Activated T-helper 17 cell treated with anti-CD3 and anti-CD28 coated beads, Interleukin-2, amount 50 U/mL, for 72 hours (primary cell): ENCODE data around the gene KLF11. TPM values are rescaled to one million over a fixed set of nuclear protein-coding genes. Genes with fewer than 3 reads are reported as not detected.

Experiments
- ATAC-seq: fragments of 150-1000 bp; cut with Tn5 transposase; replicated peaks from 2 replicates; pipeline ENCODE4 v1.10.0; 2021; ENCODE audit warnings: mild to moderate bottlenecking, moderate library complexity
- H3K27ac Mint-ChIP-seq: one replicate; pipeline ENCODE4 v1.8.0; 2022; ENCODE audit warnings: mixed read lengths
- H3K27me3 Mint-ChIP-seq: one replicate; pipeline ENCODE4 v1.8.0; 2022; ENCODE audit warnings: mixed read lengths
- H3K36me3 Mint-ChIP-seq: one replicate; pipeline ENCODE4 v1.8.0; 2022; ENCODE audit warnings: low read depth, mild to moderate bottlenecking, mixed read lengths
- H3K4me1 Mint-ChIP-seq: one replicate; pipeline ENCODE4 v1.8.0; 2022; ENCODE audit warnings: mixed read lengths
- H3K4me3 Mint-ChIP-seq: one replicate; pipeline ENCODE4 v1.8.0; 2022; ENCODE audit warnings: mild to moderate bottlenecking, mixed read lengths
- H3K9me3 Mint-ChIP-seq: one replicate; pipeline ENCODE4 v1.8.0; 2022; ENCODE audit warnings: mixed read lengths
- total RNA-seq, 2 donors: library from RNA; stranded (reverse); gene quantifications; one replicate each; pipeline ENCODE4 v1.2.3, GENCODE V29; 2022

The KLF11 gene
- total RNA-seq, 2 donors from 2014 or later = 5.6 to 7.9 TPM

DNA sequence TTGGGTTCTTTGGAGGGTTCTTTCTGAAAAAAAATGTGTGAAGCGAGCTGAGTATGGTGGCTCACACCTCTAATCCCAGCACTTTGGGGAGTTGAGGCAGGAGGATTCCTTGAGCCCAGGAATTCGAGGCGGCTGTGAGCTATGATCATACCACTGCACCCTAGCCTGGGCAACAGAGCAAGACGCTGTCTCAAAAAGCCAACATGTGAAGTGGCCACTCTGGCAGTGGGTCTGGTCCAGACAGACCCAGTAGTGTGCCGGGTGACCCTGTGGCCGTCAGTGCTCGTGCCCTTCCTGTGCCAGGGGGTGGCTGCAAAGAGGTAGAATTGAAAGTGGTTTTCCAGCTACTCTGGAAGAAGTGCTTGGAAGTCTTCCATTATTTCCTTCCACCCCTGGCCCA lies 11.6 kb downstream of the KLF11 start:
- H3K27ac Mint-ChIP-seq = no peak overlapping the region
- no peak for ATAC-seq

DNA sequence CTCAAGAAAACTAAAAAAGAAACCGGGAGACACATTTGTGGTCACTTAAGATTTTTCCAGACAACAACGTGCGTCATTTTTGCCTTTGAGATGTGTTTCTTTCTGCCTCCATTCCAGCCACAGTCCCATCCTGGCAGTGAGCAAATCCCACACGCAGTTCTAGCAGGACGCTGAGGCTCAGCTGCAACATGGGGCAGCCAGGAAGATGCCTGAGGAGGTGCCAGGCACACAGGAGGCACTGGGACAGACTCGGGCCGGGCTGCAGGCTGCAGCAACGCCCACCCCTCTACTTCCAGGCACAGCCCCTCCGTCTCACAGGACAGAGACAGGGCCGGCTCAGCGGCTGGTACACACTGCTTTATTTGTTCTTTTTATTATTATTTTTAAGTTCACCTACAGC lies 13.1 kb downstream of the KLF11 start:
- H3K9me3 Mint-ChIP-seq = no peaks in the 10 kb centered on the region
- H3K4me1 Mint-ChIP-seq = no peaks in the 10 kb centered on the region
- H3K27ac Mint-ChIP-seq = no peak overlapping the region
- peaks cover 33% of the 10 kb centered on the region for H3K36me3 Mint-ChIP-seq
- no peak overlapping the region for H3K4me3 Mint-ChIP-seq
- ATAC-seq = no peak
- H3K27me3 Mint-ChIP-seq = no peaks in the 10 kb centered on the region

More for the DNA sequence above, 11.6 kb downstream of the KLF11 start:
- Mint-ChIP-seq H3K36me3 (peaks cover 44% of the 10 kb centered on the region), H3K4me1 (no peaks in the 10 kb centered on the region), H3K27me3 (no peaks in the 10 kb centered on the region), H3K9me3 (no peaks in the 10 kb centered on the region), H3K4me3 (no peak overlapping the region)

DNA sequence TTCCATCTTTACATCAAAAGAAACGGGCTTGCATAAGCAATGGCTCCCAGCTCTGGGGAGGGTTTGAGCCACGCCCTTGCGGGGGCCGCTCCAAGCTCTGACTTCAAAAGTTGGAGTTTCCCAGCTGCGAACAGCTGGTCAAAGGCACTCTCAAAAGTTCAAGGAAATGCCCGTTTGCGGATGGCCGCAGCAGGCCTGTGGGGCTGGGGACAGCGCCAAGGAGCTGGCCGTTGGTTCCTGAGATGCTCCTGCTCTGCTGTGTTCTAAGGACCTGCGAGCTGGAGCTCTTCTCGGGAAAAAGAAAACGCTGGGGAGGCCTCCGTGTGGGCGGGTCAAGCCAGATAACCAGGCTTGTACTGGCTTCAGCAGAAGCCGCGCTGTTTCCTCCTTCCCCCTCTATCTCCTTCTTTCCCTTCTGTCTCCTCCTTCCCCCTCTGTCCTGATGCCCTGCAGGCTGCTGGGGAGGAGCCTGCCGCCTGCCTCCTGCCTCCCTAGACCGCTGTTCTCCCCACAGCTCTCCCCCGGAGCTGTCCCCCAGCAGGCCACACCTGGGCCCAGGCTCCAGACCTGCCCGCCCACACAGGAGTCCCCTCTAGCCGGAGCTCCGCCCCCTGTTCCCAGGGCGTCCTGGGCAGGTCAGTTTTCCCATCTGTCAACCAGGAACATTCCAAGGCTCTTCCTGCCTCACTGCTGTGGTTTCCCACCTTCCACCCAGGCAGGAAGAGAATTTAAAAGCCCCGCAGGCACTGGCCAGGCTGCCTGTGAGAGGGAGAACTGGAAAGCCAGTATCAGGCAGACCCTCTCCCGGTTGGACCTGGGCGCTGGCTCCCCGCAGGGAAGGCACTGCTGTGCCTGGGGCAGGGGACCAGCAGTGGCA lies 14.1 kb downstream of the KLF11 start:
- H3K4me1 Mint-ChIP-seq = no peaks in the 10 kb centered on the region
- peak overlapping the region; percentile 46 for H3K4me3 Mint-ChIP-seq
- peaks cover 26% of the 10 kb centered on the region for H3K36me3 Mint-ChIP-seq
- no peak overlapping the region for H3K27ac Mint-ChIP-seq
- H3K9me3 Mint-ChIP-seq = no peaks in the 10 kb centered on the region
- no peaks in the 10 kb centered on the region for H3K27me3 Mint-ChIP-seq
- peak; percentile 78 for ATAC-seq

DNA sequence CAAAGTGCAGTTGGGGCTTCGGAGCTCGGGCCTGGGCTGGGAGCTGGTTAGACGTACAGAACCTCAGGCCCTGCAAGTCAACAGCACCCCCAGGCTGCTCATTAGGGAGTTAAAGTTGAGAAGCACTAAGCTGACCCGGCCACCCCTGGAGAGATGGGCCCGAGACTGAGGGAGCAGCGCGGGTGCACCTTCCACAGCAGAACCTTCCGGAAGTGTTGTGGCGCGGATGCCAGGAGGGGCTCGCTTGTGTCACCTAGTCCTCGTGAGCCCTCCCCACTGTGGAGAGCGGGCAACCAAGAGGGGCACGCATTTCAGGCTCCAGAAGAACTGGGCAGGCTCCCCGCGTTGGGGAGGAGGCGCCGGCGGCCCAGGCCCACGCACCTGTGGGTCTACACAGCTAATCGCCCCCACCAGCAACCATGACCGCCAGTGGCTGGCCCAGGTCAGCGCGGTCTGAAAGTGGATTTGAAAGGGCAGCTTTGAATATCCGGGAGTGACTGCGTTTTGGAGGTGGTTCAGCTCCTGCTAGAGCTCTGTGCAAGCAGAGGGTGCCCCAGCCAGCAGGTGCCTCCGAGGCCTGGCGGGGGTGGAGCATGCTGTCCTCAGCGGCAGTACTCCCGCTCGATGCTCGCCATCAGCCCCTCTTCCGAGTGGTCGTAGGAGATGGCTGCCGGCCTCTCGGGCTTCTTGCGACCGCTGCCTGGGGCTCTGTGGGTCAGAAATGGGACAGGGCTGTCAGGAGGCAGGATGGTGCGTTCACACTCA lies 15.1 kb downstream of the KLF11 start:
- Mint-ChIP-seq H3K36me3 (peaks cover 16% of the 10 kb centered on the region), H3K4me3 (no peak overlapping the region), H3K4me1 (no peaks in the 10 kb centered on the region), H3K27me3 (no peaks in the 10 kb centered on the region), H3K9me3 (no peaks in the 10 kb centered on the region), H3K27ac (no peak overlapping the region)
- ATAC-seq = no peak

DNA sequence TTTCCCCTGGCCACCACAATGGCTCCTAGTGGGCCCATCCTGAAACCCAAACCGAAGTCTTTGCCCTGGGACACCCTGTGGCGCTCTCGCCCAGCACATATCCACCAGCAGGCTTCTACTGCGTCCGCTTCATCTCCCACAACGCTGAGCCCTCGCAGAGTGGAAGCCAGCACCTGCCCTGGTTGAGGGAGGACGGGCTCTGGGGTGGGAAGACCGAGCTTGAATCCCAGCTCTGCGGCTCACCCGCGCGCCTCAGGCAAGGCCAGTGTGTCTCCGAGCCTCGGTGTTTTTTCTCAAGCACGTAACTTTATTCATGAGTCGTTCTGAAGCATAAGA lies 15.6 kb downstream of the KLF11 start:
- ATAC-seq = no peak

DNA sequence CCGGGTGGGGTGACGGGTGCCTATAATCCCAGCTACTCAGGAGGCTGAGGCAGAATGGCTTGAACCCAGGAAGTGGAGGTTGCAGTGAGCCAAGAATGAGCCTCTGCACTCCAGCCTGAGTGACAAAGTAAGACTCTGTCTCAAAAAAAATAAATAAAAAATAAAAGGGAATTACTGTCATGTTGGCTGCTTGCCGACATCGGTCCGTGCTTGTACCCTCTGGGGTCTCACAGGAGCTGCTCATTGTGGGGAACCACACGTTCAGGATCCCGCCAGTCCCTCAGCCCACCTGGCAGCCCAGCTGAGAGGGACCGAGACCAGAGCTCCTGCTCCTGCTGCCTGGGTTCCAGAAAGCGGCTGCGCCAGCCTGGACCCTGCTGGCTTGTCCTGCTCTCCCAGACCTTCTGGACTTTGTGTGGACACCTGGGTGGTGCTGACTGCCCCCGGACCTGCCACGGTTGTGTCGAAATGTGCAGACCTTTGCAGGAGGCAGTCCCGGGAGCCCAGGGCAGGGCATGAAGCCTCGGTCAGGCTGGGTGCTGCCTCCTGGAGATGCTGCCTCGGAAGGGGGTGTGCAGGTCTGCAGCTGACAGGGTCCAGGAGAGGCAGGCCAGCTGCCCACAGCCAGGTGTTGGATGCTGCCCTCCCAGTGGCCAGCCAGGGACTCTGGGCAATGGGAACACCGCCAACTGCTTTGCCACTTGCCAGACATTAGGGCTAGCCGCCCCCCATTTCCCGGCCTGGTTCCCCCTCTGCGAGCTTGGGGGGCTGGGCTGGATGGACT lies 16.4 kb downstream of the KLF11 start:
- no peak for ATAC-seq
- H3K36me3 Mint-ChIP-seq = peaks cover 3% of the 10 kb centered on the region
- no peak overlapping the region for H3K4me3 Mint-ChIP-seq
- no peak overlapping the region for H3K27ac Mint-ChIP-seq
- H3K9me3 Mint-ChIP-seq = no peaks in the 10 kb centered on the region
- H3K27me3 Mint-ChIP-seq = no peaks in the 10 kb centered on the region
- H3K4me1 Mint-ChIP-seq = no peaks in the 10 kb centered on the region

More for the DNA sequence above, 15.6 kb downstream of the KLF11 start:
- Mint-ChIP-seq H3K4me3 (no peak overlapping the region), H3K27me3 (no peaks in the 10 kb centered on the region), H3K9me3 (no peaks in the 10 kb centered on the region), H3K36me3 (peaks cover 11% of the 10 kb centered on the region), H3K27ac (no peak overlapping the region), H3K4me1 (no peaks in the 10 kb centered on the region)

DNA sequence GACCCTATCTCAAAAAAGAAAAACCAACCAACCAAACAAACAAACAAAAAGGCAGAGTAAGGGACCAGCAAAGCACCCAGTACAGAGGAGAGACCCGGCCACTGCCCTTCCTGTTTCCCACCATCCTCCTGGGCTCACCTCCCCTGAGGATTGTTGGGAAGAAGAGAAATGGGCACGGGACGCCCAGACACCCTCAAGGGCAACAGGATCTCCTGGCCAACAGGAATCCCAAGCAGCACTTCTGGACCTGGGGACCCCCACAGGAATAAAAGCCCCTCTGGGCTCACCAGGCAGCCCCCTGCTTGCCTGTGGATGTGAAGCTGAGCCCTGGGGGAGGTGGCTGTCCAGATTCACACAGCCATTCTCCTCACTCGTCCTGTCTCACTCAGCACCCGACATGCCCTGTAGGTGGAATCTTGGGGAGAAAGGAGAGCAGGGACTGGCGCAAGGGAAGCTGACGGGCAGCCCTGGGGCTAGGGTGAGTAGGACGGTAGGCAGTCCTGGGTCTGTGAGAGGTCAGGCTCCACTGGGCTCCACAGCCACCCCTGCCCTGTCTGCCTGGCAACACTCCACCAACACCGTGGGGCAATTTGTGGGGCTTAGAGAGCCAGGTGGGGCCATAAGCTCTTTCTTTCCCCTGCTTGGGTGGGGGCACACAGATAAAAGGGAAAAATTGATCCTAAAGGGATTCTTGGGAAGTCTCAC lies 18.0 kb downstream of the KLF11 start:
- peaks cover 5% of the 10 kb centered on the region for H3K4me1 Mint-ChIP-seq

DNA sequence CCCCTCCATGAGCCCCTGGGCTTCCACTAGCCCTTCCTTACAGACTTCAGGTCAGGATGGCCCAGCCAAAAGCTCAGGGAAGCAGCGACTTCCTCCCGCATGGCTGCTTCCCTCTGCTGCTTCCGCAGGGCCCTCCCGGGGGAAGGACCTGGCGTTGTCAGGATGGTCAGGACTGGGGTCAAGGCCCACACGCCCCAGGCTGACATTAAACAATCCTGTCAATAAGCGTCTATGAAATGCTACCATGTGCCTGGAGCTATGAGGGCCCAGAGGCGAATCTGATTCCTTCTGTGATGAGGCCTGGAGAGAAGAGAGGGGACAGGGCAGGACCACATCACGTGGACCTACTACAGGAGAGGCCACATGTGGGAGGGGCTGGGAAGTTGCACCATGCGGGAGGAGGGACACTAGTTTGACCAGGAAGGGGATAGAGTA lies 19.6 kb downstream of the KLF11 start:
- Mint-ChIP-seq H3K4me1 (peaks cover 5% of the 10 kb centered on the region), H3K4me3 (no peak overlapping the region), H3K27me3 (no peaks in the 10 kb centered on the region), H3K27ac (peak overlapping the region; percentile 2), H3K9me3 (peaks cover 3% of the 10 kb centered on the region), H3K36me3 (no peaks in the 10 kb centered on the region)
- ATAC-seq = no peak

More for the DNA sequence above, 18.0 kb downstream of the KLF11 start:
- H3K9me3 Mint-ChIP-seq = no peaks in the 10 kb centered on the region
- no peak overlapping the region for H3K4me3 Mint-ChIP-seq
- no peak overlapping the region for H3K27ac Mint-ChIP-seq
- H3K36me3 Mint-ChIP-seq = no peaks in the 10 kb centered on the region
- H3K27me3 Mint-ChIP-seq = no peaks in the 10 kb centered on the region
- no peak for ATAC-seq

DNA sequence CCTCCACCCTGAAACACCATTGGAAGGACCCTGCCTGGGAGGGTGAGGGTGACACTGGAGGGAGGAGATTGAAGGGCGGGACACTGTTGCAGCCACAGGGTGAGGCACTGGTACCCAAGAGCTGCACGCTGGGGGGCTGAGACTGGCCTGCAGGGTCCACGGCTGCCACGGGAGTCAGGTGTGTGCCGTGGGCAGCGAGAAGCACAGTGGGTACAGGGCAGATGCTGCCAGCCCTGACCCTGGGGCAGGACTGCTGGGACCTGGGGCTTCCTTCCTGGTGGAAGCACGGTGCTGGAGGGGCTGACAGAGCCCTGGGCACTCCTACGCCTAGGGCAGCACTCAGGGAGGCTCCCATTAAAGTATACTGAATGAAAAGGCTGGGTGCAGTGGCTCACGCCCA lies 20.2 kb downstream of the KLF11 start:
- Mint-ChIP-seq H3K9me3 (peaks cover 5% of the 10 kb centered on the region), H3K27me3 (no peaks in the 10 kb centered on the region), H3K36me3 (no peaks in the 10 kb centered on the region), H3K27ac (no peak overlapping the region), H3K4me1 (peaks cover 5% of the 10 kb centered on the region), H3K4me3 (no peak overlapping the region)
- no peak for ATAC-seq

DNA sequence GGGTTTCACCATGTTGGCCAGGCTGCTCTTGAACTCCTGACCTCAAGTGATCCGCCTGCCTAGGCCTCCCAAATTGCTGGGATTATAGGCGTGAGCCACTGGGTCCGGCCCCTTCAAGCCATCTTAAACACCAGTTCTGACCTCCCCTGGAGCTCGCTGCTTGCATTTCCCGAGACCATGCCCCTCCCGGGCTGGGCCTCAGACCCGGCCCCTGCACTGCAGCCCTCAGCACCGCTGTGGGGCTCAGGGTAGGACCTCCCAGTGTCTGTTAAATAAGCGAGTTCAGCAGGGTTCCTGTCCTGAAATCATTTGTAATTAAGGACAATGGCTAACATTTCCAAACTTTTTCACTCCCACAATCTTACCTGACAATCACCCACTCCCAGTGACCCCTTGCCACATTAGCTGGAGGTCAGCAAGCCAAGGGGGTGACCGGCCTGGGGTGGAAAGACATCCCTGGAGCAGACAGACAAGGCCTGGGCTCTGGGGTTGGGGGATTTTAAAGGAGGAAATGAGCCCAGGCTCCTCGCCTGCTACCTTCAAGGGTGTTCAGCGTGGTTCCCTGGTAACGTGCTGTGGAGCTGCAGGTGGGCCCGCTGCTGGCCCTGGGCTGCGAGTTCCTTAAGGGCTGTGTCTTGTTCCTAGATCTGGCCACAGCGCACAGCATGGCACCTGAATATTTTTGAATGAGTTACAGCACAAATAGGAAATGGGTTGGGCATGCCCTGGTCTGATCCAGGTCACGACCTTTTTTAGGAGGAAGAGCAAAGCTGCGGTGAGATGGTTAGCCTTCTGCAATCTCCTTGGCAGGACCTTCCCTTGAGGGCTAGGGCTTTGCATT lies 21.8 kb downstream of the KLF11 start:
- Mint-ChIP-seq H3K27me3 (no peaks in the 10 kb centered on the region), H3K36me3 (no peaks in the 10 kb centered on the region), H3K4me1 (peaks cover 5% of the 10 kb centered on the region), H3K27ac (no peak overlapping the region), H3K4me3 (no peak overlapping the region), H3K9me3 (peaks cover 5% of the 10 kb centered on the region)
- no peak for ATAC-seq

DNA sequence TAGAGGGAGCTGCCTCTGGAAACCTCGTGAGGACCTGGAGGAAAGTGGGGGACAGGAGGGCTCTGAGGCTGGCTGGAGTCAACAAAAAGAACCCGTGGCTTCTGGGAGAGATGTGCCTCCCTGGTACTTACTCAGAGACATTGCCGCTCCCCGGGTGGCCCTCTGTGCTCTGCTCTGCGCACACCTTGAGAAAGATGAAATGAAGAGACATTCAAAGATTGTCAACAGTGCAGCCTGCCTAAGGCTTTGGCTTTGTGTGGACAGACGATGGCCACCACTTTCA lies 22.4 kb downstream of the KLF11 start:
- Mint-ChIP-seq H3K4me3 (no peak overlapping the region), H3K36me3 (no peaks in the 10 kb centered on the region), H3K4me1 (peaks cover 5% of the 10 kb centered on the region), H3K27ac (no peak overlapping the region), H3K9me3 (peaks cover 5% of the 10 kb centered on the region), H3K27me3 (no peaks in the 10 kb centered on the region)
- no peak for ATAC-seq

DNA sequence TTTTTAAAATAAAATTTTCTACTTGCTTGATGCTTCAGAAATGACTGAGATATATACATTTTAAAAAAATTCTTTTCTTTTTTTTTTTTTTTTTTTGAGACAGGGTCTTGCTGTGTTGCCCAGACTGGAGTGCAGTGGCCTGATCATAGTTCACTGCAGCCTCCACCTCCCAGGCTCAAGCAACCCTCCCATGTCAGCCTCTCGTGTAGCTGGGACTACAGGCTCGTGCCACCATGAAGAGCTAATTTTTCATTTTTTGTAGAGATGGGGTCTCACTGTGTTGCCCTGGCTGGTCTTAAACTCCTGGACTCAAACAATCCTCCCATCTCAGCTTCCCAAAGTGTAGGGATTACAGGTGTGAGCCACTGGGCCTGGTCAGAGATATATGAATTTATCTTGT lies 24.0 kb downstream of the KLF11 start:
- Mint-ChIP-seq H3K36me3 (no peaks in the 10 kb centered on the region), H3K9me3 (peaks cover 5% of the 10 kb centered on the region), H3K27me3 (no peaks in the 10 kb centered on the region), H3K4me1 (peaks cover 5% of the 10 kb centered on the region), H3K27ac (no peak overlapping the region), H3K4me3 (no peak overlapping the region)
- ATAC-seq = no peak

DNA sequence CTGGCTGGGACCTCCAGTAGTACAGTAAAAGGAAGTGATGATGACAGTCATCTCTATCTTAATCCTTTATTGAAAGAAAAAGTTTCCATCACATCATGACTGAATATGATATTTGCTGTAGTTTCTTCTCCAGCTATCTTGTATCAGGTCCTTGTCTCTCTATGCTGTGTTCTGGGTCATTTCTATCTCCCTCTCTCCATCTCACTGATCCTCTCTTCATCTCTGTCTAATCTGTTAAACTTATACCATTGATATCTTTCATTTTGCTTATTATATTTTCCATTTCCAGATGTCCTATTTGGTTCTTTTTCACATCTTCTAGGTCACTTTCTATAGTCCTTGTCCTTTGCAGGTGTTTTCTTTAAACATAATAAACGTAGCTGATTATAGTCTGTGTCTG lies 24.5 kb downstream of the KLF11 start:
- Mint-ChIP-seq H3K4me1 (peaks cover 5% of the 10 kb centered on the region), H3K36me3 (no peaks in the 10 kb centered on the region), H3K9me3 (peaks cover 5% of the 10 kb centered on the region), H3K4me3 (no peak overlapping the region), H3K27ac (no peak overlapping the region), H3K27me3 (no peaks in the 10 kb centered on the region)
- no peak for ATAC-seq
